Liver (tissue), 9 donors: ENCODE data around the gene XIAP. TPM values are rescaled to one million over a fixed set of nuclear protein-coding genes. Genes with fewer than 3 reads are reported as not detected.

ENCODE experiments used
- DNase-seq: peaks from one replicate; pipeline ENCODE4 v3.0.0-alpha.2; 2017; ENCODE audit warnings: low spot score
- H3K27ac ChIP-seq, 2 donors: one replicate each; pipeline ENCODE4 v1.7.0; 2013; ENCODE audit warnings: inconsistent platforms in 2 of 2, low read length in 2 of 2, control low read depth in 1 of 2, low read depth in 1 of 2, mild to moderate bottlenecking in 1 of 2
- H3K27me3 ChIP-seq, 4 donors: one replicate each; pipeline versions ENCODE4 v1.6.1 to v1.7.0; 2013; ENCODE audit warnings: low read length in 3 of 4, inconsistent platforms in 1 of 4, mild to moderate bottlenecking in 1 of 4, moderate library complexity in 1 of 4; ENCODE audit not compliant: control insufficient read depth in 4 of 4, insufficient read depth in 4 of 4
- H3K36me3 ChIP-seq, 4 donors: one replicate each; pipeline versions ENCODE4 v1.6.1 to v1.7.0; 2013; ENCODE audit warnings: low read length in 3 of 4, mild to moderate bottlenecking in 3 of 4, low read depth in 1 of 4, moderate library complexity in 1 of 4; ENCODE audit not compliant: control insufficient read depth in 4 of 4, insufficient read depth in 3 of 4
- H3K4me1 ChIP-seq, 4 donors: one replicate each; pipeline versions ENCODE4 v1.6.1 to v1.7.0; 2013; ENCODE audit warnings: low read length in 3 of 4, mild to moderate bottlenecking in 3 of 4, moderate library complexity in 1 of 4; ENCODE audit not compliant: control insufficient read depth in 4 of 4, insufficient read depth in 4 of 4
- H3K4me3 ChIP-seq, 3 donors: one replicate each; pipeline versions ENCODE4 v1.6.1 to v1.7.0; 2013; ENCODE audit warnings: low read length in 3 of 3, control low read depth in 1 of 3, low read depth in 1 of 3, mild to moderate bottlenecking in 1 of 3
- H3K9ac ChIP-seq, 2 donors: one replicate each; pipeline ENCODE4 v1.7.0; 2013; ENCODE audit warnings: low read length in 2 of 2, mild to moderate bottlenecking in 2 of 2, moderate library complexity in 2 of 2, control low read depth in 1 of 2, low read depth in 1 of 2
- H3K9me3 ChIP-seq, 4 donors: one replicate each; pipeline versions ENCODE4 v1.6.1 to v1.7.0; 2013; ENCODE audit warnings: low read length in 3 of 4; ENCODE audit not compliant: control insufficient read depth in 4 of 4
- EGR1 ChIP-seq, 2 donors: IDR thresholded peaks; 2 replicates each; pipeline ENCODE4 v1.6.1; 2016 to 2018; ENCODE audit warnings: antibody characterized with exemption in 2 of 2, low read depth in 2 of 2
- FOXA1 ChIP-seq: IDR thresholded peaks from 2 replicates; pipeline ENCODE4 v1.6.1; 2016; ENCODE audit warnings: antibody characterized with exemption
- FOXA2 ChIP-seq: IDR thresholded peaks from 2 replicates; pipeline ENCODE4 v1.6.1; 2016; ENCODE audit warnings: antibody characterized with exemption
- GABPA ChIP-seq, 2 donors: IDR thresholded peaks in 1 of 2; conservative IDR thresholded peaks in 1 of 2; 2 replicates each; pipeline ENCODE4 v1.6.1; 2016; ENCODE audit warnings: antibody characterized with exemption in 2 of 2, mild to moderate bottlenecking in 1 of 2, moderate library complexity in 1 of 2
- HNF4A ChIP-seq, 2 donors: conservative IDR thresholded peaks; 2 replicates each; pipeline ENCODE4 v1.6.1; 2016; ENCODE audit warnings: antibody characterized with exemption in 2 of 2, mild to moderate bottlenecking in 2 of 2
- HNF4G ChIP-seq: IDR thresholded peaks from 2 replicates; pipeline ENCODE4 v1.6.1; 2016; ENCODE audit warnings: antibody characterized with exemption
- JUND ChIP-seq, 2 donors: IDR thresholded peaks; 2 replicates each; pipeline ENCODE4 v1.6.1; 2016; ENCODE audit warnings: antibody characterized with exemption in 2 of 2
- MAX ChIP-seq: IDR thresholded peaks from 2 replicates; pipeline ENCODE4 v1.6.1; 2016; ENCODE audit warnings: antibody characterized with exemption
- NR2F2 ChIP-seq: IDR thresholded peaks from 2 replicates; pipeline ENCODE4 v1.6.1; 2016; ENCODE audit warnings: antibody characterized with exemption
- RAD21 ChIP-seq, 2 donors: IDR thresholded peaks; 2 replicates each; pipeline ENCODE4 v1.6.1; 2016; ENCODE audit warnings: antibody characterized with exemption in 2 of 2, mild to moderate bottlenecking in 2 of 2
- RXRA ChIP-seq, 2 donors: IDR thresholded peaks; 2 replicates each; pipeline ENCODE4 v1.6.1; 2017 to 2018; ENCODE audit warnings: antibody characterized with exemption in 2 of 2, mild to moderate bottlenecking in 1 of 2
- SP1 ChIP-seq: IDR thresholded peaks from 2 replicates; pipeline ENCODE4 v1.6.1; 2018; ENCODE audit warnings: antibody characterized with exemption, mild to moderate bottlenecking
- TAF1 ChIP-seq: conservative IDR thresholded peaks from 2 replicates; pipeline ENCODE4 v1.6.1; 2016; ENCODE audit warnings: antibody characterized with exemption, mild to moderate bottlenecking
- YY1 ChIP-seq: IDR thresholded peaks from 2 replicates; pipeline ENCODE4 v1.6.1; 2016; ENCODE audit warnings: antibody characterized with exemption, mild to moderate bottlenecking
- WGBS: extraction: QIAGEN DNeasy Blood & Tissue Kit; methylation state at CpG from one replicate; pipeline ENCODE4 v1.1.7; 2013; 5-methylcytosine and 5-hydroxymethylcytosine counted together
- polyA plus RNA-seq, 2 donors: library from polyadenylated mRNA; stranded (reverse) in 1 of 2; unstranded in 1 of 2; fragments of 200-250 nt in 1 of 2; fragments of >200 nt in 1 of 2; fragmentation: Nextera tagmentation in 1 of 2; extraction: Ambion mirVana in 1 of 2; gene quantifications; one replicate each; pipeline versions ENCODE4 v1.2.1 to v1.2.3, GENCODE V29; 2013 to 2015
- total RNA-seq, 2 donors: library from RNA; depleted of rRNA; stranded (reverse); fragments of >200 nt; gene quantifications; one replicate each; pipeline ENCODE4 v1.2.3, GENCODE V29; 2014
- TF ChIP-seq, protein P1 (sequence below): fragments of 150-350 bp; IDR thresholded peaks from 2 replicates; pipeline ENCODE4 v1.5.1; 2017; ENCODE audit warnings: improper control_type of control experiment, low read depth, low read length; ENCODE audit not compliant: missing input control
- TF ChIP-seq, protein P2 (sequence below): IDR thresholded peaks from 2 replicates; pipeline ENCODE4 v1.6.1; 2016; ENCODE audit warnings: antibody characterized with exemption, mild to moderate bottlenecking
- TF ChIP-seq, protein P3 (sequence below): IDR thresholded peaks from 2 replicates; pipeline ENCODE4 v1.6.1; 2016; ENCODE audit warnings: antibody characterized with exemption
- TF ChIP-seq, protein P4 (sequence below): IDR thresholded peaks from 2 replicates; pipeline ENCODE4 v1.6.1; 2016; ENCODE audit warnings: antibody characterized with exemption
- donor health status: healthy.
- donor health status: healthy.
- donor health status: healthy.
- donor health status: healthy.
- donor health status: healthy.

XIAP gene
- total and polyA plus RNA-seq, 4 donors, result 7.8 to 22.8 (median 15.6) TPM

GRCh38 chrX:123830309-123830708 is 29.5 kb upstream of the XIAP start:
- no peak overlapping the region for H3K4me3 ChIP-seq
- TF ChIP-seq TAF1 (no peak), YY1 (peak; percentile 43), RAD21 (IDR thresholded peaks at IDR 0.05) (no peak), SP1 (peak; percentile 40), GABPA (IDR thresholded peaks at IDR 0.05 in 1 of 2, conservative IDR thresholded peaks at IDR 0.05 in 1 of 2) (no peak), EGR1 (IDR thresholded peaks at IDR 0.05; ENCODE audit: low read depth in 2 of 2) (peak; percentile 18 to 58), MAX (no peak), RXRA (IDR thresholded peaks at IDR 0.05) (peak in 1 of 2 donors; percentile 36), HNF4G (no peak), NR2F2 (no peak), FOXA1 (no peak), FOXA2 (no peak), HNF4A (conservative IDR thresholded peaks at IDR 0.05) (peak in 1 of 2 donors; percentile 49)
- TF ChIP-seq, protein P1, sequence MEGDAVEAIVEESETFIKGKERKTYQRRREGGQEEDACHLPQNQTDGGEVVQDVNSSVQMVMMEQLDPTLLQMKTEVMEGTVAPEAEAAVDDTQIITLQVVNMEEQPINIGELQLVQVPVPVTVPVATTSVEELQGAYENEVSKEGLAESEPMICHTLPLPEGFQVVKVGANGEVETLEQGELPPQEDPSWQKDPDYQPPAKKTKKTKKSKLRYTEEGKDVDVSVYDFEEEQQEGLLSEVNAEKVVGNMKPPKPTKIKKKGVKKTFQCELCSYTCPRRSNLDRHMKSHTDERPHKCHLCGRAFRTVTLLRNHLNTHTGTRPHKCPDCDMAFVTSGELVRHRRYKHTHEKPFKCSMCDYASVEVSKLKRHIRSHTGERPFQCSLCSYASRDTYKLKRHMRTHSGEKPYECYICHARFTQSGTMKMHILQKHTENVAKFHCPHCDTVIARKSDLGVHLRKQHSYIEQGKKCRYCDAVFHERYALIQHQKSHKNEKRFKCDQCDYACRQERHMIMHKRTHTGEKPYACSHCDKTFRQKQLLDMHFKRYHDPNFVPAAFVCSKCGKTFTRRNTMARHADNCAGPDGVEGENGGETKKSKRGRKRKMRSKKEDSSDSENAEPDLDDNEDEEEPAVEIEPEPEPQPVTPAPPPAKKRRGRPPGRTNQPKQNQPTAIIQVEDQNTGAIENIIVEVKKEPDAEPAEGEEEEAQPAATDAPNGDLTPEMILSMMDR, result no peak
- TF ChIP-seq, protein P2, sequence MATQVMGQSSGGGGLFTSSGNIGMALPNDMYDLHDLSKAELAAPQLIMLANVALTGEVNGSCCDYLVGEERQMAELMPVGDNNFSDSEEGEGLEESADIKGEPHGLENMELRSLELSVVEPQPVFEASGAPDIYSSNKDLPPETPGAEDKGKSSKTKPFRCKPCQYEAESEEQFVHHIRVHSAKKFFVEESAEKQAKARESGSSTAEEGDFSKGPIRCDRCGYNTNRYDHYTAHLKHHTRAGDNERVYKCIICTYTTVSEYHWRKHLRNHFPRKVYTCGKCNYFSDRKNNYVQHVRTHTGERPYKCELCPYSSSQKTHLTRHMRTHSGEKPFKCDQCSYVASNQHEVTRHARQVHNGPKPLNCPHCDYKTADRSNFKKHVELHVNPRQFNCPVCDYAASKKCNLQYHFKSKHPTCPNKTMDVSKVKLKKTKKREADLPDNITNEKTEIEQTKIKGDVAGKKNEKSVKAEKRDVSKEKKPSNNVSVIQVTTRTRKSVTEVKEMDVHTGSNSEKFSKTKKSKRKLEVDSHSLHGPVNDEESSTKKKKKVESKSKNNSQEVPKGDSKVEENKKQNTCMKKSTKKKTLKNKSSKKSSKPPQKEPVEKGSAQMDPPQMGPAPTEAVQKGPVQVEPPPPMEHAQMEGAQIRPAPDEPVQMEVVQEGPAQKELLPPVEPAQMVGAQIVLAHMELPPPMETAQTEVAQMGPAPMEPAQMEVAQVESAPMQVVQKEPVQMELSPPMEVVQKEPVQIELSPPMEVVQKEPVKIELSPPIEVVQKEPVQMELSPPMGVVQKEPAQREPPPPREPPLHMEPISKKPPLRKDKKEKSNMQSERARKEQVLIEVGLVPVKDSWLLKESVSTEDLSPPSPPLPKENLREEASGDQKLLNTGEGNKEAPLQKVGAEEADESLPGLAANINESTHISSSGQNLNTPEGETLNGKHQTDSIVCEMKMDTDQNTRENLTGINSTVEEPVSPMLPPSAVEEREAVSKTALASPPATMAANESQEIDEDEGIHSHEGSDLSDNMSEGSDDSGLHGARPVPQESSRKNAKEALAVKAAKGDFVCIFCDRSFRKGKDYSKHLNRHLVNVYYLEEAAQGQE, result no peak
- TF ChIP-seq, protein P3, sequence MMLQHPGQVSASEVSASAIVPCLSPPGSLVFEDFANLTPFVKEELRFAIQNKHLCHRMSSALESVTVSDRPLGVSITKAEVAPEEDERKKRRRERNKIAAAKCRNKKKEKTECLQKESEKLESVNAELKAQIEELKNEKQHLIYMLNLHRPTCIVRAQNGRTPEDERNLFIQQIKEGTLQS, result no peak
- H3K4me1 ChIP-seq, result peaks cover 0 to 5% (median 1%) of the 10 kb centered on the region in 4 donors
- no peak overlapping the region for H3K9ac ChIP-seq
- WGBS, result 27% methylated on average over 5 of the region's 6 CpGs
- H3K27me3 ChIP-seq, result no peaks in the 10 kb centered on the region
- no peaks in the 10 kb centered on the region for H3K9me3 ChIP-seq
- no peaks in the 10 kb centered on the region for H3K36me3 ChIP-seq
- DNase-seq, result peak; percentile 34
- H3K27ac ChIP-seq, result no peak overlapping the region

GRCh38 chrX:123833387-123833786 is 26.5 kb upstream of the XIAP start:
- no peak for TF ChIP-seq FOXA1
- no peak for TF ChIP-seq JUND (IDR thresholded peaks at IDR 0.05)
- TF ChIP-seq, protein P3, result no peak
- peak; percentile 41 to 50 for TF ChIP-seq RXRA (IDR thresholded peaks at IDR 0.05)
- TF ChIP-seq, protein P1, result peak; percentile 81
- TF ChIP-seq HNF4A (conservative IDR thresholded peaks at IDR 0.05), result no peak
- TF ChIP-seq, protein P4, sequence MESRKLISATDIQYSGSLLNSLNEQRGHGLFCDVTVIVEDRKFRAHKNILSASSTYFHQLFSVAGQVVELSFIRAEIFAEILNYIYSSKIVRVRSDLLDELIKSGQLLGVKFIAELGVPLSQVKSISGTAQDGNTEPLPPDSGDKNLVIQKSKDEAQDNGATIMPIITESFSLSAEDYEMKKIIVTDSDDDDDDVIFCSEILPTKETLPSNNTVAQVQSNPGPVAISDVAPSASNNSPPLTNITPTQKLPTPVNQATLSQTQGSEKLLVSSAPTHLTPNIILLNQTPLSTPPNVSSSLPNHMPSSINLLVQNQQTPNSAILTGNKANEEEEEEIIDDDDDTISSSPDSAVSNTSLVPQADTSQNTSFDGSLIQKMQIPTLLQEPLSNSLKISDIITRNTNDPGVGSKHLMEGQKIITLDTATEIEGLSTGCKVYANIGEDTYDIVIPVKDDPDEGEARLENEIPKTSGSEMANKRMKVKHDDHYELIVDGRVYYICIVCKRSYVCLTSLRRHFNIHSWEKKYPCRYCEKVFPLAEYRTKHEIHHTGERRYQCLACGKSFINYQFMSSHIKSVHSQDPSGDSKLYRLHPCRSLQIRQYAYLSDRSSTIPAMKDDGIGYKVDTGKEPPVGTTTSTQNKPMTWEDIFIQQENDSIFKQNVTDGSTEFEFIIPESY, result no peak
- TF ChIP-seq SP1, result no peak
- TF ChIP-seq TAF1, result no peak
- TF ChIP-seq EGR1 (IDR thresholded peaks at IDR 0.05; ENCODE audit: low read depth in 2 of 2), result no peak
- peak; percentile 90 to 96 for TF ChIP-seq RAD21 (IDR thresholded peaks at IDR 0.05)
- no peak for TF ChIP-seq MAX
- no peak overlapping the region for H3K4me3 ChIP-seq
- peaks cover 0 to 4% (median 1%) of the 10 kb centered on the region in 4 donors for H3K4me1 ChIP-seq
- no peaks in the 10 kb centered on the region for H3K36me3 ChIP-seq
- 47% methylated on average over 7 of the region's 7 CpGs for WGBS
- H3K9me3 ChIP-seq, result no peaks in the 10 kb centered on the region
- DNase-seq, result peak; percentile 64
- H3K9ac ChIP-seq, result no peak overlapping the region
- no peak overlapping the region for H3K27ac ChIP-seq
- H3K27me3 ChIP-seq, result no peaks in the 10 kb centered on the region
